HG03196 (cell line): ENCODE measurements around the gene RASSF7.

Experiments
- ATAC-seq: cut with Tn5 transposase; IDR thresholded peaks from one replicate; pipeline ENCODE4 v1.9.1; 2021; ENCODE audit not compliant: unreplicated experiment

Gene RASSF7

DNA sequence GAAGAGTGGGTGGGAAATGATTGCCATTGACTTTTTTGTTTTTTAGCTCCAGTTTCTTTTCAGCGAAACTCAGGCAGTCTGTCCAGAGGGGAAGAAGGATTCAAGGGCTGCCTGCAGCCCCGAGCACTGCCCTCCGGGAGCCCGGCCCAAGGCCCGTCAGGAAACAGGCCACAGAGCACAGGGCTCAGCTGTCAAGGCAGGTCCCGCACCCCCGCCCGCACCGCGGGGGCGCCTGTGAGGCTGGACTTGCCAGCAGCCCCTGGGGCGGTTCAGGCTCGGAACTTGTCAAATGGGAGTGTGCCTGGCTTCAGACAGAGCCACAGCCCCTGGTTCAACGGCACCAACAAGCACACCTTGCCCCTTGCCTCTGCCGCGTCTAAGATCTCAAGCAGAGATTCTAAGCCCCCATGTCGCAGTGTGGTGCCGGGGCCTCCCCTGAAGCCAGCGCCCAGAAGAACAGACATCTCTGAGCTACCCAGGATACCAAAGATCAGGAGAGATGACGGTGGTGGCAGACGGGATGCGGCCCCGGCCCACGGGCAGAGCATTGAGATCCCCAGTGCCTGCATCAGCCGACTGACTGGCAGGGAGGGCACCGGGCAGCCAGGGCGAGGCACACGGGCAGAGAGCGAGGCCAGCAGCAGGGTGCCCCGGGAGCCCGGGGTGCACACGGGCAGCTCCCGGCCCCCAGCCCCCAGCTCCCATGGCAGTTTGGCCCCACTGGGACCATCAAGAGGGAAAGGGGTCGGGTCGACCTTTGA is 46.4 kb downstream of the RASSF7 start:
- no peak for ATAC-seq

DNA sequence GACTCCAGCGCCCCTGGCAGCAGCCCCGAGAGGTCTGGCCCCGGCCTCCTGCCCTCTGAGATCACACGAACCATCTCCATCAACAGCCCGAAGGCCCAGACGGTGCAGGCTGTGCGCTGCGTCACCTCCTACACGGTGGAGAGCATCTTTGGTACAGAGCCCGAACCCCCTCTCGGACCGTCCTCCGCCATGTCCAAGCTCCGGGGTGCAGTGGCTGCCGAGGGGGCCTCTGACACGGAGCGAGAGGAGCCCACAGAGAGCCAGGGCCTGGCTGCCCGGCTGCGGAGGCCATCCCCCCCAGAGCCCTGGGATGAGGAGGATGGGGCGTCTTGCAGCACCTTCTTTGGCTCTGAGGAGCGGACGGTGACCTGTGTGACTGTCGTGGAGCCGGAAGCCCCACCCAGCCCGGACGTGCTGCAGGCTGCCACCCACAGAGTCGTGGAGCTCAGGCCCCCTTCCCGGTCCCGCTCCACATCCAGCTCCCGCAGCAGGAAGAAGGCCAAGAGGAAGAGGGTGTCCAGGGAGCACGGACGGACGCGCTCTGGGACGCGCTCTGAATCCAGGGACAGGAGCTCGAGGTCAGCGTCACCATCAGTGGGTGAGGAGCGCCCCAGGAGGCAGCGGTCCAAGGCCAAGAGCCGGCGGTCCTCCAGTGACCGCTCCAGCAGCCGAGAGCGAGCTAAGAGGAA is 47.3 kb downstream of the RASSF7 start:
- ATAC-seq, result no peak

DNA sequence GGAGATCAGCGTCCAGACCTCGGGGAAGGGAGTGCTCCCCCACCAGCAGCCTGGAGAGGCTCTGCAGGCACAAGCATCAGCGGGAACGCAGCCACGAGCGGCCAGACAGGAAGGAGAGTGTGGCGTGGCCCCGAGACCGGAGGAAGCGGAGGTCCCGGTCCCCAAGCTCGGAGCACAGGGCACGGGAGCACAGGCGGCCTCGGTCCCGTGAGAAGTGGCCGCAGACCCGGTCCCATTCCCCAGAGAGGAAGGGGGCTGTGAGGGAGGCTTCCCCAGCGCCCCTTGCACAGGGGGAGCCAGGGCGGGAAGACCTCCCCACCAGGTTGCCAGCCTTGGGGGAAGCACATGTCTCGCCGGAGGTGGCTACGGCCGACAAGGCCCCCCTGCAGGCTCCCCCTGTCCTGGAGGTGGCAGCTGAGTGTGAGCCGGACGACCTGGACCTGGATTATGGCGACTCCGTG is 48.1 kb downstream of the RASSF7 start:
- no peak for ATAC-seq

DNA sequence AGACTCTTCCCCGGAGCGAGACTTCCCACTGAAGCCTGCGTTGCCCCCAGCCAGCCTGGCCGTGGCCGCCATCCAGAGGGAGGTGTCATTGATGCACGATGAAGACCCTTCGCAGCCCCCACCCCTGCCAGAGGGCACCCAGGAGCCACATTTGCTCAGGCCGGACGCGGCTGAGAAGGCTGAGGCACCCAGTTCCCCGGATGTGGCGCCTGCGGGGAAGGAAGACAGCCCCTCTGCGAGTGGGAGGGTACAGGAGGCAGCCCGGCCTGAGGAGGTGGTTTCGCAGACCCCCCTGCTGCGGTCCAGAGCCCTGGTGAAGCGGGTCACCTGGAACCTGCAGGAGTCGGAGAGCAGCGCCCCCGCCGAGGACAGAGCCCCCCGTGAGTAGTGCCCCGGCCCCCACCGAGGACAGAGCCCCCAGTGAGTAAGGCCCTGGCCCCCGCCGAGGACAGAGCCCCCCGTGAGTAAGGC is 48.6 kb downstream of the RASSF7 start:
- ATAC-seq, result no peak

DNA sequence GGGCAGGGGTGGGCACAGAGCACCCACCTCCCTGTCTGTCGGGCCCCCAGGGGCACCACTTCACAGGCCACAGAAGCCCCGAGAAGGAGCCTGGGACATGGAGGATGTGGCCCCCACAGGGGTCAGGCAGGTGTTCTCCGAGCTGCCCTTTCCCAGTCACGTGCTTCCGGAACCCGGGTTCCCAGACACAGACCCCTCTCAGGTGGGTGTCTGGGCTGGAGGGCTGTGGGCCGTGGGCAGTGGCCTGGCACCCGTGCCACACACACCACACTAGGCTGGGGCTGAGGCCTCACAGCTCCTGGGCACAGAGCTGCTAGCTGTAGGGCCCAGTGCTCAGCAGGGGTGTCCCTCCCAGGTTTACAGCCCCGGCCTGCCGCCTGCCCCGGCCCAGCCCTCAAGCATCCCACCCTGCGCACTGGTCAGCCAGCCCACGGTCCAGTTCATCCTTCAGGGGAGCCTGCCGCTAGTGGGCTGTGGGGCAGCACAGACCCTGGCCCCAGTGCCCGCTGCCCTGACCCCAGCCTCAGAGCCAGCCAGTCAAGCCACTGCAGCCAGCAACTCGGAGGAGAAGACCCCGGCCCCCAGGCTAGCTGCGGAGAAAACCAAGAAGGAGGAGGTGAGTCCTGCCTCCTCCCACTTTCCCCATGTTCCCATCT is 49.5 kb downstream of the RASSF7 start:
- no peak for ATAC-seq

DNA sequence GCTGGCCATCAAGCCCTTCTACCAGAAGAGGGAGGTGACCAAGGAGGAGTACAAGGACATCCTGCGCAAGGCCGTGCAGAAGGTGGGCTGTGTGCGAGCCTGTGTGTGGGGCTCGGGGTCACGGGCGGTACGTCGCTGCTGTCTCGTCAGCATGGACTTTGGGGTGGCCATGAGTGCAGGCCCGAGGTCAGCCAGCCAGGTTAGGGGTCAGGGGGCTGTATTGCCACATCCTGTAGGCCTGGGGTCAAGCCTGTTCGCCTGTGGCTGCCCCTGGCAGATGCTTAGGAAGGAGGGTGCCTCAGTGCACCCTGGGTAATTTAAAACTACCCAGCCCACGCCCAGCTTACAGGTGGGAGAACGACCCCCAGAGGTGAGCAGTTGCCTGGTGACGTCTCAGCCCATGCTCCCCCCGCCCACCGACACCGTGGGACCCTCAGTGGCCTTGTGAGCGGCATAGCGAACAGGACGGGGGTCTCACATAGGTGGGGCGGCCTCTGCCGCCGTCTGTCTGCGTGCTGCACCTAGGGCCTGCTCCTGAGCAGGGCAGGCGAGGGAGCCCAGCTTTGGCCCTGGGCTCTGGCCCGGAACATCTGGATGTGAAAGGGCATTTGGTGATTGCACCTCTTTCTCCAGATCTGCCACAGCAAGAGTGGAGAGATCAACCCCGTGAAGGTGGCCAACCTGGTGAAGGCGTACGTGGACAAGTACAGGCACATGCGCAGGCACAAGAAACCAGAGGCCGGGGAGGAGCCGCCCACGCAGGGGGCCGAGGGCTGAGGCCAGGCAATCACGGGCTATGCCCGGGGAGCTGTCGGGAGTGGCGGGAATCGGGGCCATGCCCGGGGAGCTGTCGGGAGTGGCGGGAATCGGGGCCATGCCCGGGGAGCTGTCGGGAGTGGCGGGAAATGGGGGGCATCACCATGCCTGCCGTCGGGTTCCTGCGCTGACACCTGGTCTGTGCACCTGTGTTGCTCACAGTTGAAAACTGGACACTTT is 50.5 kb downstream of the RASSF7 start:
- ATAC-seq, result no peak

DNA sequence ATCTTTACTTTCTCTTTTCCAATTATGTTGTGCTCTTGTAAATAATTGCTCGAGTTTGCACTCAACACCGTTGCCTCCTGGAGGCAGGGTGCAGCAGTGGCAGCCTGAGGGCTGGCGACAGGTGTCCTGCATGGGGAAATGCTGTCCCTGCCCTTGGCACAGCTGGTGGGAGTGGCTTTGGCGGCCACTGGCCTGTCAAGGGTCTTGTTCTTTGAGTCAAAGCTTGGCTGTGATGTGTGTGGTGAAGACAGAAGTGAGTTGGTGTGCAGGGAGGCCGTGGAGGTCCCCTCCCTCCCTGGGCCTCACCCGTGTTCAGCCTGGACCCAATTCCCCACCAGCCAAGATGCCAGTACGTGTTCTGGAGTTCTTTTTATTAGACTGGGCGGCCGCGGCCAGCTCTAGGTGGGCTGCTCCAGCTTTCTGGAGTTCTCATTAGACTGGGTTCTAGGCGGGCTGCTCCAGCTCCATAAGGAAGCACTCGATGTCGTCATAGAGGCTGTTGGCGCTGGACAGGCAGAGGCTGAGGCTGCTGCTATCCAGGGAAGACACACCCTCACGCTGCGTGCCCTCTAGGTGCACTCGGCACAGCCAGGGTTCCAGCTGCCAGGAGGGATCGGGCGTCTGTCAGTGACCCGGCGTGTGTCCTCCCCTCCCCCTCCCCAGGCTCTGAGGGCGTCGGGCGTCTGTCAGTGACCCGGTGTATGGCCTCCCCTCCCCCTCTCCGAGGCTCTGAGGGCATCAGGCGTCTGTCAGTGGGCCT is 51.6 kb downstream of the RASSF7 start:
- ATAC-seq, result no peak

DNA sequence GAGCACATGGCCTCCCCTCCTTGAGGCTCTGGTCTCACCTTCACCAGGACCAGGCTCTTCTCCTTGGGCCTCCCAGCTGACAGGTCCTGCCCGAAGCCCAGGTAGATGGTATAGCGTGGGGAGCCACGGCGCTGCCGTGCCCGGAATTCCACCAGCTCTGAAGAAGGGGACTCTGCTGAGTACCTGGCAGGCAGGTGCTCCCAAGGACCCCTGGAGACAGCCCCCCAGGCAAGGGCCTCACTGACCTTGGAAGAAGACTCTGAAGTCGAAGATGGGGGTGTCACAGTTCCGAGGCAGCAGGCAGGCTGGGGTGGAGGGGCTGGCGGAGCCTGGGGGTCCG is 52.2 kb downstream of the RASSF7 start:
- ATAC-seq, result no peak

DNA sequence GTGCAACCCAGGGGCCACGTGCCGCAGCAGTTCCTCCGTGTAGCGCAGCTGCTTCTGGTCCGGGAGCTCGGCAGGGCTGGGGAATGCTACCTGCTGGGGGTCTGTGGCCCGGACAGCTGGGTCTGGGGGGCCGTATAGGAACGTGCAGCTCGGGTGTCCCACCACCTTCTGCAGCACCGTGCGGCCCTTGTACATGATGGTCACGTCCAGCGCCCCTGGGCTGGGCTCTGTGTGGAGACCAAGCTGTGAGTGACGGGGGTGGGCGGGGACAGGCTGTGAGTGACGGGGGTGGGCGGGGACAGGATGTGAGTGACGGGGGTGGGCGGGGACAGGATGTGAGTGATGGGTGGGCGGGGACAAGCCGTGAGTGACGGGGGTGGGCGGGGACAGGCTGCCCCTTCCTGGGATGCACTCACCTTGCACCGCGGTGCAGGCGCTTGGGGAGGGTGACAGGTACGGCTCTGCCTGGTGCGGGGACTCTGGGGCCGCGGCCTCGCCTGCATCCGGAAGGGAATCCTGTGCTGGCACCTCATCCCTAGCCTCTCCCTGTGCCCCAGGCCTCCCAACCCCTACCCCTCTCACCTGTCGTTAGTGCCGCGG is 52.7 kb downstream of the RASSF7 start:
- no peak for ATAC-seq
